NCI-H2107 treated with DMSO at 0.1 percent for 48 hours (cell line): ENCODE measurements around the gene PAGR1.
"Not testable (repeated sequence)": the region's sequence is repeated elsewhere in the genome, so short reads cannot be mapped to it uniquely, and the experiment has no call there.

Experiments
- DNase-seq: peaks from one replicate; lab custom pipeline; 2025; ENCODE audit not compliant: unreplicated experiment; lab: John Stamatoyannopoulos, UW

PAGR1 gene

DNA sequence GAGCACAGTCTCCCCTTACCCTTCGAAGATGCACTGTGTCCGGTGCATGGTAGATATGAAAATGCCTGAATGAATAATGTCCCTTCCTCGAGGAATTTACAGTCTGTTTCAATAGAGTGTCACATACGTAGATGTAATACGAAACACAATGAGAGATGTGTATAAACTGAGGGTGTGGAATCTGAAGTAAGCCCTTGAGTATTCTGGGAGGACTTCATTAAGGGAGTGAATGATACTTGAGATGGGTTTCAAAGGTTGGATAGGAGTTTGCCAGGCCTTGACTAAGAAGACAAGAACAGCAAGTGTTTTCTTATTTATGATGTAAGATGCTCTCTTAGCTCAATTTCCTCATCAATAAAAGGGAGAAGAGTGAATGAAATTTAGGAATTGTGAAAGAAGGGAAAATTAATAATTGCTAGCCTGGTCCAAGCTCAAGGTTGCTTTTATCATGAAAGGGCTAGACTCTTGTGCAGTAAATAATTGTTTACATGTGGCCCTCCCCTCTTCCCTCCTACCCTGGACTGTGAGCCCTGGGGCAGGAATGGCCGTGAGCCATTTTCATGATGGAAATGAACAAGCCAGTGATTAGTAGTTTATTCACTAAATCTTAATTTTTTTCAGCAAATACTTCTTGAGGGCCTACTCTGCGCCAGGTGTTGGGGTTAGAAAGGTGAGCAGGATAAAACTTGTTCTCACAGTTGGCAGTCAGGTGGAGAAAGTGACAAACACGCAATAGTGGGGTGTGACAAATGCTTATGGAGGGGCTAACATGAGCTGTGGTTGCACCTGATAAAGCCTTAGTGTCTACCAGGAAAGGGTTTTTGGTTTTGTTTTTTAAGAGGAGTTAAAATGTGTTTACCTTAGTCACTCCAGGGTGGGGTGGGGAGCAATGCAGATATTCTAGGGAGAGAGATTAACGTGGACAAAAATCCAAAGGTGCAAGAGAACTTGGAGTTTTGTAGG is 23.8 kb upstream of the PAGR1 start:
- DNase-seq: no peak

DNA sequence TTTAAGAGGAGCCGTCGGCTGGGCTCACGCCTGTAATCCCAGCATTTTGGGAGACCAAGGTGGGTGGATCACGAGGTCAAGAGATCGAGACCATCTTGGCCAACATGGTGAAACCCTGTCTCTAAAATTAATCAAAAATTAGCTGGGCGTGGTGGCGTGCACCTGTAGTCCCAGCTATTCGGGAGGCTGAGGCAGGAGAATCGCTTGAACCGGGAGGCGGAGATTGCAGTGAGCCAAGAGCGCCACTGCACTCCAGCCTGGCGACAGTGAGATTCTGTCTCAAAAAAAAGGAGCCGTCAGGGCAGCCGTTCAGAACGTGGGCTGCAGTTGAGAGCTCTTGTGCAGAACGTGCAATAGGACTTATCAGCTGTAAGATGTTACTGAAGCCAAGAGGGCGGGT is 22.8 kb upstream of the PAGR1 start:
- DNase-seq: not testable (repeated sequence)

DNA sequence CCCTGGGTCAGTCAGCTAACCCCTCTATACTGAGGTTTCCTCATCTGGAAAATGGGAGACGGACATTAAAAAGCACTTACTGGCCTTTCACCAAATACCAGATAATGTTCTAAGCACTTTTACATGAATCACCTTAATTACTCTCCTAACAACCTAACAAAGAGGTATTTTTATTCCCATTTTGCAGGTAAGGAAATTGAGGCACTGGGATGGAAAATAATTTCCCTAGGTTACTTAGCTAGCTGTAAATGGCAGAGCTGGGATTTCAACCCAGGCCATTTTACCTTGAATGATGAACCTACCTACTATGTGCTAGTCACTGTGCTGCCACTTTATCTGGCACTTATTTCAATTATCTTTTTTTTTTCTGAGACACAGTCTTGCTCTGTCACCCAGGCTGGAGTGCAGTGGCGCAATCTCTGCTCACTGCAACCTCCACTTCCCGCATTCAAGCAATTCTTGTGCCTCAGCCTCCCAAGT is 21.7 kb upstream of the PAGR1 start:
- no peak for DNase-seq

DNA sequence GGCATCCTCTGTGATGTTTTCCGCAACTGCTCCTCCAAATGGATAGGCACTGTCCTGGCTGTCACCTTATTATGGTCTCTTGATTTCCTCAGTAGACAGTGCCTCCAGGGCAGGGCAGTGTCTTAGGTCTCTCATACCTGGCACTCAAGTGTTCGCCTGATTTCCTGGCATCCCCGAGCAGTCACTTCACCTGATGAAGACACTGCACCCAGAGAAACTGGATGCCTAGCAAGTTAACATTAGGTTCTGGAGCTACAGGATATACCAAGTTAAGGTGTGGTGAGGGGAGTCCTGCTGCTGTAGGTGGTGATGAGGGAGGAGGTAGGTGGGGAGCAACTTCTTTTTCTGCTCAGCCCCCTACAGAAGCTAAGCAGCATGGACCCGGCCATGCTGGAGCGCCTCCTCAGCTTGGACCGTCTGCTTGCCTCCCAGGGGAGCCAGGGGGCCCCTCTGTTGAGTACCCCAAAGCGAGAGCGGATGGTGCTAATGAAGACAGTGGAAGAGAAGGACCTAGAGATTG is 13.5 kb upstream of the PAGR1 start:
- DNase-seq: no peak

DNA sequence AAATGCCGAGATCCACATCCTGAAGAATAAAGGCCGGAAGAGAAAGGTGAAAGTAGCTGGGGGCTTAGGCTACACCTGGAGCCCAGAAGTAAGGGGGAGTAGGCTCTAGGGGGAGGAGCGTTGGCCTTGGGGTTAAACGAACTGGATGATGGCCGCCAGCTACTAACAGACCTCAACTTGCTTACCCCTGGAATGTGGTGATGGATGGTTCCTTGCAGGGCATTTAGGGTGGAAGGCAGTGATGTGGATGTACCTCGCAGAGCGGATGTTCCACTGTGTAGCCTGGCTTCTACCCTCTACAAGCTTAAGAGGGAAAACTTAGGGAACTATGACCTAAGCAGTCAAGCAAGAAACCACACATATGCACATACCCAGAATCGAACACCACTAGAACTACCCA is 11.9 kb upstream of the PAGR1 start:
- DNase-seq: no peak

DNA sequence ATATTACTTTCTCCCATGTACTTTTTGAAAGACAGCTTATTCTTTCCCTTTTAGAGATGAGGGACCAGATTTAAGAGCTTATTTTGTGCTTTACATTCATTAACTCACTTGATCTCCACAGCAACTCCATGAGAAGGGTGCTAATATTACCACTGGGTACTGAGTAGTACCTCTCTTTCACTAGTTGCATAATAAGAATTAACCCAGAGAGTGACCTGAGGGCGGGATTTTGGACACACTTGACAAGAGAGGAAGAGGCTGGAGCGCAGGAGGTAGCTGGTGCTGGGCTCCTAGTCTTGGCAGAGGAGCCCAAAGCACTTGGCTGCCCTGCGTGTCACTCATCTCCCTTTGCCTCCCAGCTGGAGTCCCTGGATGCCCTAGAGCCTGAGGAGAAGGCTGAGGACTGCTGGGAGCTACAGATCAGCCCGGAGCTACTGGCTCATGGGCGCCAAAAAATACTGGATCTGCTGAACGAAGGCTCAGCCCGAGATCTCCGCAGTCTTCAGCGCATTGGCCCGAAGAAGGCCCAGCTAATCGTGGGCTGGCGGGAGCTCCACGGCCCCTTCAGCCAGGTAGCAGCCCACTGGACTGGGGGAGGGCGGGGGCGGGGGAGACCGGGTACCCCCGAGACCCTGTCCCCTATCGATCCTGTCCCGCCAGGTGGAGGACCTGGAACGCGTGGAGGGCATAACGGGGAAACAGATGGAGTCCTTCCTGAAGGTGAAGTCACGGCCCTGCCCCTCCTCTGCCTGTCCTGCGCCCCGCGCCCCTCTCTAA is 11.3 kb upstream of the PAGR1 start:
- DNase-seq: peak; percentile 34

DNA sequence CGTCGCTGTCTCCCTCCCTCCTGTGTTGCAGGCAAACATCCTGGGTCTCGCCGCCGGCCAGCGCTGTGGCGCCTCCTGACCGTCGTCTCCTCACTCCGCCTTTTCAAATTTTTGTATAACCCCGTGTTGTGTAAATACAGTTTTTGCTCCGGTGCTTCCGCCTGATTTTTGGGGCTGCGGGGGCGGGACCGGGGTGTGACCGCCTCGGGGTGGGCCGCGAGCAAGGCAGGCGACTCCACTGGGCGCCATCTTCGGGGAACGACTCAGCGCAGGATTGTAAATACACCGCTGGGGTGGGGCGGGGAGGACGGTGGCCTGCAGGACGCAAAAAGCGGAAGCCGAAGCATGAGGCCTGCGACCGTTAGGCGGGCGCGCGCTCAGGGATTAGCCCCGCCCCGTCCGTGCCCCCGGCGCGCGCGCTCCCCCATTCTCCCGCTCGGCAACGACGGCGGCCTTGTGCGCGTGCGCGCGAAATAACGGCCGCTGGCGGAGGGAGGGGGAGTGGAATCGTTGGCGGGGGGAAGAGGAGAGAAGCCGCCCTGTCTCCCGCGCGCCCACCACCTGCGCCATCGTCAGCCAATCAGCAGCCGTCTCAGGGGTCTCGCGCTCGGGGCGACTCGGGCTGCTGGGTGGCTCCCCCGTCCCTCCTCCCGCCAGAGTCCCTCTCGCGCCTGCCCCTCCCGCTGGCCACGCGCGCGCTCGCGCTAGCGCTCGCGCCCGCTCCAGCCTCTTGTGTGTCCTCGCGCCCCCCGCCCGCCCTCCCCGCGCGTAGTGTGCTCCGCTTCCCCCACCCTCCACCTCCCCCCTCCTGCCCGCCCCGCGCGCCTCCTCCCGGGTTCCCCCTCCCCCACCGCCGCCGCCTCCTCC is 10.5 kb upstream of the PAGR1 start:
- DNase-seq: peak; percentile 90

DNA sequence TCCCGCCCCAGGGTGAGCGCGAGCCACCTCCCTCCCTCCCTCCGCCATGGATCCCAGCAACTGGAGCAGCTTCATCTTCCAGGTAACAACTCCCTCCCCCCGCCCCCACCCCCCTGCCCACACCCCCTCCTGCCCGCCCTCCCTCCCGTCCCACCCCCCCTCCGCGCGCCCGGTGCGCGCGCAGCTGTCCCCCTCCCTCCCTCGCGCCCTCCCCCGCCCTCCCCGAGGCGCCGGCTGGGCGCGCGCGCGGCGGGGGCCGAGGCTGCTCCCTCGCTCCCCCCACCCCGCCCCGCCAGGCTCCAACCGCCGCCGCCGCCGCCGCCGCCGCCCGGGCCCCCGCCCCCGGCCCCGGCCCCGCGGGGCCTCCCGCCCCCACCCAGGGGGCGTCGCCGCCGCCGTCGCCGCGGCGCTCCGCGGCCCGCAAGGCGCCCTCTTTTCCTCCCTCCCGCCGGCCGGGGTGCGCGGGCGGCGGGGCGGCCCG is 9.8 kb upstream of the PAGR1 start, which contains the start of gene MAZ:
Gene MAZ (plus strand): TSS at position 431 of the 481 bp plus-strand sequence. CDS start 173 bp downstream, outside the sequence.
- DNase-seq: peak; percentile 90

DNA sequence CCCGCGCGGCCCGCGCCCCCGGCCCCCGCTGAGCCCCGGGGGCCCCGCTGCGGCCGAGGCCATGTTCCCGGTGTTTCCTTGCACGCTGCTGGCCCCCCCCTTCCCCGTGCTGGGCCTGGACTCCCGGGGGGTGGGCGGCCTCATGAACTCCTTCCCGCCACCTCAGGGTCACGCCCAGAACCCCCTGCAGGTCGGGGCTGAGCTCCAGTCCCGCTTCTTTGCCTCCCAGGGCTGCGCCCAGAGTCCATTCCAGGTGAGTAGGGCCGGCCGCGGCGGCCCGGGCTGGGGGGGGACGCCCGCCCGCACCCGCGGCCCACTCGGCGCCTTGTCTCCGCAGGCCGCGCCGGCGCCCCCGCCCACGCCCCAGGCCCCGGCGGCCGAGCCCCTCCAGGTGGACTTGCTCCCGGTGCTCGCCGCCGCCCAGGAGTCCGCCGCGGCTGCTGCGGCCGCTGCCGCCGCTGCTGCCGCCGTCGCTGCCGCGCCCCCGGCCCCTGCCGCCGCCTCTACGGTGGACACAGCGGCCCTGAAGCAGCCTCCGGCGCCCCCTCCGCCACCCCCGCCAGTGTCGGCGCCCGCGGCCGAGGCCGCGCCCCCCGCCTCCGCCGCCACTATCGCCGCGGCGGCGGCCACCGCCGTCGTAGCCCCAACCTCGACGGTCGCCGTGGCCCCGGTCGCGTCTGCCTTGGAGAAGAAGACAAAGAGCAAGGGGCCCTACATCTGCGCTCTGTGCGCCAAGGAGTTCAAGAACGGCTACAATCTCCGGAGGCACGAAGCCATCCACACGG is 9.1 kb upstream of the PAGR1 start:
- peak; percentile 32 for DNase-seq

DNA sequence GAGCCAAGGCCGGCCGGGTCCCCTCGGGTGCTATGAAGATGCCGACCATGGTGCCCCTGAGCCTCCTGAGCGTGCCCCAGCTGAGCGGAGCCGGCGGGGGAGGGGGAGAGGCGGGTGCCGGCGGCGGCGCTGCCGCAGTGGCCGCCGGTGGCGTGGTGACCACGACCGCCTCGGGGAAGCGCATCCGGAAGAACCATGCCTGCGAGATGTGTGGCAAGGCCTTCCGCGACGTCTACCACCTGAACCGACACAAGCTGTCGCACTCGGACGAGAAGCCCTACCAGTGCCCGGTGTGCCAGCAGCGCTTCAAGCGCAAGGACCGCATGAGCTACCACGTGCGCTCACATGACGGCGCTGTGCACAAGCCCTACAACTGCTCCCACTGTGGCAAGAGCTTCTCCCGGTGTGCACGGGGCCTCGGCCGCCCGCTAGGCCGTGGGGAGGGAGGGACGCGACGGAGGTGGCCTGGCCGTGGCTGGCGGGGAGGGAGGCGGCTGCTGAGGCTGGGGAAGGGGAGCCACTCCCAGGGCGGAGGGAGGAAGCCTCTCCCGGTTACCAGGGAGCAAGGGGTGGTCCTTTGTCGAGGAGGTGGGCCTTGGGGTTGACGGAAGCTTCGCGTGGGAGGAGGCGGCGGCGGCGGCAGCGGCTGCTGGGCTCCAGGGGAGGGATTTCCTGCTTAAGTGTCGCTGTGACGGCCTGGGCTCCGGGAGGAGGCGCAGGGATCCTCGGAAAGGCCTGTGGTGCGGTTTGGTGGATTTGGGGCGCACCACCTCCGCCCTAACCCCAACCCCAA is 8.3 kb upstream of the PAGR1 start:
- DNase-seq: peak; percentile 46

DNA sequence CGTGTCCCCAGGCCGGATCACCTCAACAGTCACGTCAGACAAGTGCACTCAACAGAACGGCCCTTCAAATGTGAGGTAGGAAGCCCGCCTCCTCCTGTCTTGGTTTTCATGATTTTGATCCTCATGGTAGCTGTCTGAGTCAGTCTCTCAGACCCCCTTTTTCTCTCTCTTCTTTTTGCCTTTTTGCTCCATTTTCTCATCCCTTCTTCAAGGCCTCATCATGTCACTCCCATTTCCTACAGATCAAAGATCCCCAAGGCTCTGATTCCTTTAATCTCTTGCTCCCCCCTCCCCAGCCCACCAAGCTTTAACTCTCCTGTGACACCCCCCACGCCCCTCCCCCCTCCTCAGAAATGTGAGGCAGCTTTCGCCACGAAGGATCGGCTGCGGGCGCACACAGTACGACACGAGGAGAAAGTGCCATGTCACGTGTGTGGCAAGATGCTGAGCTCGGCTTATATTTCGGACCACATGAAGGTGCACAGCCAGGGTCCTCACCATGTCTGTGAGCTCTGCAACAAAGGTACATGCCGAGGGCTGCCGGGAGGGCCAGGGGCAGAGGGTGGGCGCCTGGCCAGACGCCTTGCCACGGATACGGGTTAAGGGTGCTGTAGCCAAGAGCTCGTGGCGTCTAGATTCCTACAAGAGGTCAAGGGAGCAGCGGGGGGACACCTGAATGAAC is 7.6 kb upstream of the PAGR1 start:
- peak; percentile 27 for DNase-seq

DNA sequence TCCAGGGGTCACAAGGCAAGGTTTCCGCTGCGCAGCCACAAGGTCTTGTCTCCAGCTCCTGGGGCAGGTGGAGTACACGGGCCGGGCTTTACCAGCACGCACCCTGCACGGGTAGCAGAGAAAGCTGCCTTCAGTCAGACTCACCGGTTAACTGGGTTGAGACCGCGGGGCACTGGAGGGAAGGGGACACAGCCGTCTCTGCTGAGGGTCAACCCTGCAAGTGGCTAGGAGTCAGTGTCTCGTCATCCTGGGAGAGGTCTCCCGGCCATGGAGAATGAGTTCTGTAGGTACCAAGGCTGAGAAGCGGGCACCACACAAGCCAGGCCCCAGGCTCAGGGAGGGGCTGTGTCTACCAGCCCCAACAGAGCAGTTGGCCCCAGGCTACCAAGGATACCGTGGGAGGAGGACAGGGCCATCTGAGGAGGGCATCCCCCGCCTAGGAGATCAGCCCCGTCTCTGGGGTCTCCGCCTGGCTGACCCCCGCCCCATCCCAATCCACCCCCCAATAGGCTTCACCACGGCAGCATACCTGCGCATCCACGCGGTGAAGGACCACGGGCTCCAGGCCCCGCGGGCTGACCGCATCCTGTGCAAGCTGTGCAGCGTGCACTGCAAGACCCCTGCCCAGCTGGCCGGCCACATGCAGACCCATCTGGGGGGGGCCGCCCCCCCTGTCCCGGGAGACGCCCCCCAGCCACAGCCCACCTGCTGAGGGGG is 6.8 kb upstream of the PAGR1 start:
- no peak for DNase-seq

DNA sequence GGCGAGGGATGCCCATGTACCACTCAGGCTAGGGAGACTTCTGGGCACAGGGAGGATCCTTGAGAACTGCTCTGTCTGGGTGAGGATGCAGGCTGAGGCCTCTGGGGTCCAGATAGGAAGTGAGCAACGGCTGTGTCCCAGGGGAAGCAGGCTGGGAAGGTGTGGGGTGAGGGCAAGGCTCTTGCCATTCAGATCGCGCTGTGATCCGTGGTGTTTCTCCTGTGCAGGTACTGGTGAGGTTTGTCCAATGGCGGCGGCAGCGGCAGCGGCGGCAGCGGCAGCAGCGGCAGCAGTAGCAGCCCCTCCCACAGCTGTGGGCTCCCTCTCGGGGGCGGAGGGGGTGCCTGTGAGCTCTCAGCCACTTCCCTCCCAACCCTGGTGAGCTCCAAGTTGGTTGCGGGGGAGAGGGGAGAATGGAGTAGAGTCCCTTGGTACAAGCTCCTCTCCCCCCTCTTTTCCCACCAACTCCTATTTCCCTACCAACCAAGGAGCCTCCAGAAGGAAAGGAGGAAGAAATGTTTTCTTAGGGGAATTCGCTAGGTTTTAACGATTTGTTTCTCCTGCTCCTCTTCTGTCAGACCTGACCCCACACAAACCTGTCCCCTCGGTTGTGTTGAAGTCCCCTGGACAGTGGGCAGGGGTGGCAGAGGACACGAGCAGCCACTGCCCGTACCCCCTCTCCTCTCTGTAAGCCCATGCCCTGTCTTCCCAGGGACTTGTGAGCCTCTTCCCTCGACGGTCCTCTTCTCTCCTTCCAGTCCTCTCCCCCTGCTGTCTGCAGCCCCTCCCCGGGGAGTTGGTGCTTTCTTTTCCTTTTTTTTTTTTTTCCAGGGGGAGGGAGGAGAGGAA is 5.9 kb upstream of the PAGR1 start:
- no peak for DNase-seq

DNA sequence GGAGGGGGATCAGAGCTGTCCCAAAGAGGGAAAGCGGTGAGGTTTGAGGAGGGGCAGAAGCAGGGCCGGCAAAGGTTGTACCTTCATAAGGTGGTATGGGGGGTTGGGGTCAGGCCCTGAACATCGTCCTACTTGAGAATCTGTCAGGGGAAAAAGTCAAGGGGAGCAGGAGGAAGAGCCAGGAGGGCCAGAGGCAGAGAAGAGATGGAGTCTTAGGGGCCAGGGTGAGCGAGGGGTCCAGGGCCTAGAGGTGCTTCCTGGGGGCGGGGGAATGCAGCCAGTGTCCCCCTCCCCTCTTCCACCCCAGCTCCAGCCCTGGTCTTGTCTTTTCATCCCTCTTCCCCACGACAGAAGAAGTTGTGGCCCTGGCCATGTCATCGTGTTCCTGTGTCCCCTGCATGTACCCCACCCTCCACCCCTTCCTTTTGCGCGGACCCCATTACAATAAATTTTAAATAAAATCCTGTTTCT is 5.2 kb upstream of the PAGR1 start:
- DNase-seq: no peak

DNA sequence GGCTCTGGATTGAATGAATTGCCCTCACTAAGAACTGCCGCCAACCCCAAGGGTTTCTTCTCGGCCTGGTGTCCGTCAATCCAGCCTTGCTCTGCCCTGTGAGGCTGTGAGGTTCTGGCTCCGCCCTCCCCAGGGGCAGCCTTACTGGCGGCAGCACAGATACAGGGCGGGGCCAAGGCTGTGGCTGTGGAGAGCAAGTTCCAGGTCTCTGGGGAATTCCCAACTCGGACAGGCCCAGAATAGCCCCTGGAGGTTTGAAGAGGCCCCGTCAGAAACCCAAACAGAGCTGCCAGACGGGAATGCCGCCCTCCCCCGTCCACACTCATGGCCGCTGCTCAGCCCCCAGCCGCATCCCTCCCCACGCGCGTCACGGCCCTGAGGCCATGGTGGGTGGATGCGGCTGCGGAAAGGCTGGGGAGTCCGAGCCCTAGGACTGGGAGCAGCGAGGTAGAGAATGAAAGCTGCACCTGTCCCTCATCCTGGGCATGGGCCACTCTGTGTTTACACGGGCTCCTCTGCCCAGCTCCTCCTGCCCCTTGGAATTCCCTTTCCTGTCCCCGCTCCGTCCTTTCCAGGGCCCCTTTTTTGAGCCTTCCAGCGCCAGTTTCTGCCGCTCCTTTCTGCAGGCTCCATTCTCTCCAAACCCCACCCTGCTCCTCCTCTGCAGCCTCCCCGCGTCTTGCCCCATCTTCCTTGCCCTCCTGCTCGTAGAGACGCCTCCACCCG is 4.6 kb upstream of the PAGR1 start:
- DNase-seq: peak; percentile 81
